Neural cell (in vitro differentiated cells): ENCODE data around the gene CD68. TPM values are rescaled to one million over a fixed set of nuclear protein-coding genes. Genes with fewer than 3 reads are reported as not detected.

Experiments used
- H2AFZ ChIP-seq: fragments of 200-600, 300-800 bp; sonication (generic), shearing (Covaris generic); 2 replicates; pipeline ENCODE4 v1.6.0; 2014; ENCODE audit warnings: low read depth, mild to moderate bottlenecking, antibody characterized with exemption, low read length, moderate library complexity
- H3F3A ChIP-seq: fragments of 200-600 bp; shearing (Covaris generic); 2 replicates; pipeline ENCODE4 v1.6.1; 2016; ENCODE audit warnings: mild to moderate bottlenecking, moderate library complexity, mixed read lengths, antibody characterized with exemption, low read length; ENCODE audit not compliant: insufficient read depth, poor library complexity, severe bottlenecking
- H3K27ac ChIP-seq: fragments of 200-600, 300-800 bp; sonication (generic), shearing (Covaris generic); 2 replicates; pipeline ENCODE4 v1.5.1; 2014; ENCODE audit warnings: mild to moderate bottlenecking, low read length, moderate library complexity
- H3K27me3 ChIP-seq: fragments of 300-800, 200-600 bp; sonication (generic), shearing (Covaris generic); 2 replicates; pipeline ENCODE4 v1.6.0; 2014; ENCODE audit warnings: mild to moderate bottlenecking, low read depth, low read length, moderate library complexity; ENCODE audit not compliant: insufficient read depth
- H3K36me3 ChIP-seq: fragments of 300-800, 200-600 bp; sonication (generic), shearing (Covaris generic); 2 replicates; pipeline ENCODE4 v1.5.1; 2014; ENCODE audit warnings: mild to moderate bottlenecking, antibody characterized with exemption, low read length, moderate library complexity; ENCODE audit not compliant: insufficient read depth
- H3K4me2 ChIP-seq: fragments of 300-800, 200-600 bp; sonication (generic), shearing (Covaris generic); 2 replicates; pipeline ENCODE4 v1.6.0; 2014; ENCODE audit warnings: mild to moderate bottlenecking, low read length
- H3K4me3 ChIP-seq: fragments of 300-800, 200-600 bp; sonication (generic), shearing (Covaris generic); 2 replicates; pipeline ENCODE4 v1.5.1; 2014; ENCODE audit warnings: mild to moderate bottlenecking, low read length, moderate library complexity
- H3K79me2 ChIP-seq: fragments of 200-600 bp; shearing (Covaris generic); replicated peaks from 2 replicates; pipeline ENCODE4 v1.6.0; 2014; ENCODE audit warnings: mild to moderate bottlenecking, low read length, moderate library complexity; ENCODE audit not compliant: insufficient read depth
- H3K9ac ChIP-seq: fragments of 300-800, 200-600 bp; sonication (generic), shearing (Covaris generic); 2 replicates; pipeline ENCODE4 v1.6.1; 2016; ENCODE audit warnings: mild to moderate bottlenecking, low read length, mixed read lengths
- H3K9me2 ChIP-seq: fragments of 200-600 bp; shearing (Covaris generic); 2 replicates; pipeline ENCODE4 v1.6.1; 2016; ENCODE audit warnings: mild to moderate bottlenecking, low read length, mixed read lengths; ENCODE audit not compliant: insufficient read depth
- H3K9me3 ChIP-seq: fragments of 200-600, 300-800 bp; sonication (generic), shearing (Covaris generic); 2 replicates; pipeline ENCODE4 v1.6.1; 2016; ENCODE audit warnings: mild to moderate bottlenecking, mixed run types, low read length, moderate library complexity, mixed read lengths
- H4K20me1 ChIP-seq: fragments of 200-600 bp; shearing (Covaris generic); 2 replicates; pipeline ENCODE4 v1.6.1; 2016; ENCODE audit warnings: mild to moderate bottlenecking, mixed run types; ENCODE audit not compliant: insufficient read depth
- CTCF ChIP-seq: fragments of 450-650 bp; IDR thresholded peaks from 2 replicates; pipeline ENCODE4 v1.5.1; 2014; ENCODE audit warnings: antibody characterized with exemption, mild to moderate bottlenecking, moderate library complexity; ENCODE audit not compliant: poor library complexity, severe bottlenecking
- EP300 ChIP-seq: fragments of 450-650 bp; conservative IDR thresholded peaks from 2 replicates; pipeline ENCODE4 v1.6.1; 2014; ENCODE audit warnings: antibody characterized with exemption, mild to moderate bottlenecking, moderate library complexity; ENCODE audit not compliant: poor library complexity, severe bottlenecking
- EZH2 ChIP-seq: fragments of 200-600, 300-800 bp; shearing (Covaris generic), sonication (generic); IDR thresholded peaks from 2 replicates; pipeline ENCODE4 v1.6.1; 2014; ENCODE audit warnings: antibody characterized with exemption, low read length, borderline replicate concordance, mild to moderate bottlenecking; ENCODE audit not compliant: insufficient read depth, poor library complexity, severe bottlenecking
- MXI1 ChIP-seq: fragments of 450-650 bp; conservative IDR thresholded peaks from 2 replicates; pipeline ENCODE4 v1.6.1; 2014; ENCODE audit warnings: antibody characterized with exemption, mild to moderate bottlenecking; ENCODE audit not compliant: poor library complexity, severe bottlenecking
- POLR2AphosphoS5 ChIP-seq: IDR thresholded peaks from 2 replicates; pipeline ENCODE4 v1.6.1; 2012
- RAD21 ChIP-seq: fragments of 450-650 bp; conservative IDR thresholded peaks from 2 replicates; pipeline ENCODE4 v1.6.1; 2014; ENCODE audit warnings: antibody characterized with exemption, mild to moderate bottlenecking, moderate library complexity
- REST ChIP-seq: IDR thresholded peaks from 2 replicates; pipeline ENCODE4 v1.6.1; 2012; ENCODE audit warnings: borderline replicate concordance
- SMC3 ChIP-seq: fragments of 450-650 bp; conservative IDR thresholded peaks from 2 replicates; pipeline ENCODE4 v1.6.1; 2014; ENCODE audit warnings: antibody characterized with exemption, mild to moderate bottlenecking, moderate library complexity; ENCODE audit not compliant: poor library complexity
- TAF1 ChIP-seq: IDR thresholded peaks from 2 replicates; pipeline ENCODE4 v1.6.1; 2012; ENCODE audit warnings: low read depth
- polyA plus RNA-seq: library from polyadenylated mRNA; depleted of rRNA; stranded (reverse); fragments of >200 nt; gene quantifications from 2 replicates; pipeline ENCODE4 v1.2.3, GENCODE V29; 2014

Gene CD68
- polyA plus RNA-seq, 1 donor from 2014 or later: not detected

DNA sequence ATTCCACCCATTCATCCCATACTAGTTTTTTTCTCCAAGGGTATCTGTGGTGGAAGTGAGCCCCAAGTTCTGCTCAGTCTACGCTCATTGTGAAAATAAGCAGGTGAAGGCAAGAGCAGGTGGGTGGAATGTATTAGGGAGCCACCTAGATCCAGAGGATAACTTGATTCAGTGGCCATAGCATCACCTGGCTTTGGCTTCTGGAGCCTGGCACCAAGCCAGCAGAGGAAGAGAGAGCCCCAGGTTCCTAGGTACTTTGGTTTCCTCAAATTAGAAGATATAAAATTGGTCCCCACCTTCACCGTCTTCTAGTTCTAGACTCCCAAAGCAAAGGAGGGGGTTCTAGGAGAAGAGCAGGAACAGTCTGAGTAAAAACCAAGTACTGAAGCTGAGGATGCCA, 31.2 kb downstream of the CD68 start:
- TF ChIP-seq TAF1 (no peak), RAD21 (no peak)
- no peak overlapping the region for H3K27ac ChIP-seq

DNA sequence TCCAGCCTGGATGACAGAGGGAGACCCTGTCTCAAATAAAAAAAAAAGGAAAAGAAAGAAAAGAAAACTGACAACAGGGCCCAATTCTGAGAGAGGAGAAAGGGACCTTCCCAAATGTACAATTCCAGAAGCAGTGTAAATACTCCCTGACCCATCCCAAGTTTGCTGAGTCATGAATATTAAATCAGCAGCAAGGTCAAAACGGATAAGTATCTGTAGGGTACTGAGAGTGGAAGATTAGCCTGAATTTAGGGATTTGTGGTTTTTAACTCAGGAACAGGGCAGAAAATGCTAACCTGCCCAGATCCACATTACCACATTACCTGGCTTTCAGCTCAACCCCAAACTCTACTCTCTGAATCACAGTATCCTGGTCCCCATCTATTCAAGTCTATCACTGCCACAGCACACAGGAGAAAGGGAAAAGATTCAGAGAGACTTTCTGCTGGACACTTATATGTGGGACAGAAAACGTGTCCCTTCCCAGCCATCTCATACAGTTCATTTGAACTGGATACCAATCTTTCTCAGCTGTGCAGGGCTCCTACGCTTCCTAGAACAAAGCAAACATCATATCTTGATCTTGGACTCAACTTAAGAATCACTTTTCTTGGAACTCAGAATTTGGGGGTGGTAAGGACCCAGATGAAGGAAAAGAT, 32.3 kb downstream of the CD68 start:
- Histone ChIP-seq H3K9ac (no peak overlapping the region), H3K79me2 (peaks cover 64% of the 10 kb centered on the region), H3K27me3 (no peaks in the 10 kb centered on the region), H3K4me2 (peak overlapping the region; percentile 9), H2AFZ (no peak overlapping the region), H4K20me1 (no peaks in the 10 kb centered on the region), H3K9me2 (no peaks in the 10 kb centered on the region), H3K9me3 (no peaks in the 10 kb centered on the region), H3K4me3 (peak overlapping the region; percentile 96), H3K36me3 (no peaks in the 10 kb centered on the region), H3K27ac (no peak overlapping the region), H3F3A (no peaks in the 10 kb centered on the region)
- TF ChIP-seq POLR2AphosphoS5 (no peak), MXI1 (no peak), CTCF (no peak), SMC3 (no peak), TAF1 (no peak), EP300 (no peak), EZH2 (no peak), REST (no peak), RAD21 (no peak)

More for the DNA sequence above, 31.2 kb downstream of the CD68 start:
- Histone ChIP-seq H2AFZ (no peak overlapping the region), H3K9me3 (no peaks in the 10 kb centered on the region), H3K79me2 (peaks cover 64% of the 10 kb centered on the region), H3K36me3 (no peaks in the 10 kb centered on the region), H4K20me1 (no peaks in the 10 kb centered on the region), H3K9ac (no peak overlapping the region), H3K27me3 (no peaks in the 10 kb centered on the region), H3K4me3 (peak overlapping the region; percentile 22), H3K9me2 (no peaks in the 10 kb centered on the region), H3F3A (no peaks in the 10 kb centered on the region), H3K4me2 (no peak overlapping the region)
